Activated T-helper 17 cell treated with anti-CD3 and anti-CD28 coated beads, Interleukin-2, amount 50 U/mL, for 72 hours (primary cell): Measurements from ENCODE around the gene ATP5F1A. TPM values are rescaled to one million over a fixed set of nuclear protein-coding genes. Genes with fewer than 3 reads are reported as not detected.

Experiments used
- ATAC-seq: fragments of 150-1000 bp; cut with Tn5 transposase; replicated peaks from 2 replicates; pipeline ENCODE4 v1.10.0; 2021; ENCODE audit warnings: mild to moderate bottlenecking, moderate library complexity
- H3K27ac Mint-ChIP-seq: one replicate; pipeline ENCODE4 v1.8.0; 2022; ENCODE audit warnings: mixed read lengths
- H3K27me3 Mint-ChIP-seq: one replicate; pipeline ENCODE4 v1.8.0; 2022; ENCODE audit warnings: mixed read lengths
- H3K36me3 Mint-ChIP-seq: one replicate; pipeline ENCODE4 v1.8.0; 2022; ENCODE audit warnings: low read depth, mild to moderate bottlenecking, mixed read lengths
- H3K4me1 Mint-ChIP-seq: one replicate; pipeline ENCODE4 v1.8.0; 2022; ENCODE audit warnings: mixed read lengths
- H3K4me3 Mint-ChIP-seq: one replicate; pipeline ENCODE4 v1.8.0; 2022; ENCODE audit warnings: mild to moderate bottlenecking, mixed read lengths
- H3K9me3 Mint-ChIP-seq: one replicate; pipeline ENCODE4 v1.8.0; 2022; ENCODE audit warnings: mixed read lengths
- total RNA-seq, 2 donors: library from RNA; stranded (reverse); gene quantifications; one replicate each; pipeline ENCODE4 v1.2.3, GENCODE V29; 2022

ATP5F1A gene
- total RNA-seq, 2 donors from 2014 or later, result 278 to 511 TPM

DNA sequence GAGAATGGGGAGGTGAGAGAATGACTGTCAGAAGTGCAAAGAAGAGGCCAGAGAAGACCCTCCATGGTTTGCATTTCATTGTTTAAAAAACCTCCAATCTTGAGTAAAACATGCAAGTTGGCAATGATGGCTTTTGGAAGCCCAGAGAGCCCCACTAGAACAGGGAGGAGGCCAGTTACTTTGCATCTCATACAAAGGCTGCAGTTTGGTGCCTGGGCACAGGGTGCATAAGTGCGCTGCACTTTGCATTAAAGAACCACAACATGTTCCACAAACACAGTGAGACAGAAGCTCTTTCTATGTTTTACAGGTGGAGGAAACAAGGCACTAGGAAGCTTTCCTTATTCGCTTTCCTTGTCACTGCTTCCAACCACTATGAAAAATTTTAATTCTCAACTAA lies 51.4 kb downstream of the ATP5F1A start:
- no peak overlapping the region for H3K27ac Mint-ChIP-seq
- H3K4me1 Mint-ChIP-seq, result peaks cover 15% of the 10 kb centered on the region
- H3K9me3 Mint-ChIP-seq, result no peaks in the 10 kb centered on the region
- no peaks in the 10 kb centered on the region for H3K27me3 Mint-ChIP-seq
- H3K4me3 Mint-ChIP-seq, result no peak overlapping the region
- H3K36me3 Mint-ChIP-seq, result no peaks in the 10 kb centered on the region
- ATAC-seq, result no peak

DNA sequence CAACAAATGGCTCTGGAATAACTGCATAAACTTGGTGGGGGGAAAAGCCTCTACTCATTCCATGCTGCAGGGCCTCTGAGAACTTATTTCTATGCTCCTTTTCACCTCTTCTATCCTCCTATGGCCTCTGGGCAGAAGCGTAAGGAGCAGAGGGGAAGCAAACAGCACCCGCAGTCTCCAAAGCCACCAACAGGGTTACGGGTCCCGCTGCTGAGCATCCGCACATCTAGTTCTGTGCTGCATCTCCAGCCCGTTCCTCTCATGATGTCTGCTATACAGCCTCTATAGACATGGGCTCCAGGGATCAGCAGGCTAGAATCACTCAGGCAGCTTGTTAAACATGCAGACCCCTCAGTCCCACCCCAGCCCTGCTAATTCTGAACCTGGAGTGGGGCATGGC lies 52.0 kb downstream of the ATP5F1A start:
- no peaks in the 10 kb centered on the region for H3K9me3 Mint-ChIP-seq
- H3K27ac Mint-ChIP-seq, result no peak overlapping the region
- no peak overlapping the region for H3K4me3 Mint-ChIP-seq
- no peaks in the 10 kb centered on the region for H3K36me3 Mint-ChIP-seq
- H3K4me1 Mint-ChIP-seq, result peaks cover 13% of the 10 kb centered on the region
- H3K27me3 Mint-ChIP-seq, result no peaks in the 10 kb centered on the region
- no peak for ATAC-seq

DNA sequence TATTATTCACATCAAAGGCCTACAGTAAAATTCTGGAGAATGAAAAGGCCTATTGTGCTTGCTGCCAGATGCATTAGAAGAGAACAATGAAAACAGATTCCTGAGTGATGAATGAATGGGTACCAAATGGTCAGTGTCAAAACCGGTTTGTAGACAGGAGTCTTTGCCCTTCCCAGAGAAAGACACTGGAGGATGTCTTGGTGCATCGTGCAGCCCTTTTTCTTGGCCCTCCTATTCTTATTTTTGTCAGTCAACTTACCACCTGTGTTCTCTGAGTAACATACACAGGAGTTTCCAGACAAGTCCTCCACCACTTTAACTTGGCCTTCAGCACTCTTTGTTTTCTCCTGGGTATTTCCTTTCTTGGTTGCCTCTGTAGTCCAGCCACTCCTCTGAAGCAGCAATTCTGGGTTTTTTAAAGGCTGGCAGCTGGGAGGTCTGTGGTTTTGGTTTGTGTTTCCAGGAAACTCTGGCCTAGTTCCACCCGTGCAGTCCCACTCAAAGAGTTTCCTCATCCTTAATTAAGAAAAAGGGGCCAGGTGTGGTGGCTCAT lies 55.4 kb downstream of the ATP5F1A start:
- Mint-ChIP-seq H3K4me3 (peak overlapping the region; percentile 13), H3K36me3 (peaks cover 10% of the 10 kb centered on the region), H3K27me3 (no peaks in the 10 kb centered on the region), H3K27ac (peak overlapping the region; percentile 11), H3K4me1 (peaks cover 27% of the 10 kb centered on the region), H3K9me3 (peaks cover 4% of the 10 kb centered on the region)
- peak; percentile 60 for ATAC-seq

DNA sequence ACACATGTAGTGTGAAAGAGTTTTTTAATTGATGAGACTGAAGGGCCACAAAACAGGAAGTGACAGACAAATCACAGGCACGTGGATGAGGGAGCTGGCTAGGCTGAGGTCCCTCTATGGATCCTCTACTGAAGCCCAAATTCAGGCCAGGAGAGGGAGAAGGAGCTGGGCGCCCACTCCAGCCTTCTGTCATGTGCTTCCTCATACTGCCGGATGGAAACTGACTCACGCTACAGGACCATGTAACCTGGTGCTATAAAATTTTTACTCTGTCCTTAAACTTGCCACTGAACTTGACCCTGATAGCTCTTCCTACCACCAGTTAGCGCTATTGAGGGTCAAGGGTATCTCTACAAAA lies 57.4 kb downstream of the ATP5F1A start:
- peak overlapping the region; percentile 2 for H3K4me3 Mint-ChIP-seq
- H3K27ac Mint-ChIP-seq, result no peak overlapping the region
- no peak for ATAC-seq
- H3K9me3 Mint-ChIP-seq, result peaks cover 4% of the 10 kb centered on the region
- H3K27me3 Mint-ChIP-seq, result no peaks in the 10 kb centered on the region
- H3K4me1 Mint-ChIP-seq, result peaks cover 27% of the 10 kb centered on the region
- H3K36me3 Mint-ChIP-seq, result peaks cover 10% of the 10 kb centered on the region

DNA sequence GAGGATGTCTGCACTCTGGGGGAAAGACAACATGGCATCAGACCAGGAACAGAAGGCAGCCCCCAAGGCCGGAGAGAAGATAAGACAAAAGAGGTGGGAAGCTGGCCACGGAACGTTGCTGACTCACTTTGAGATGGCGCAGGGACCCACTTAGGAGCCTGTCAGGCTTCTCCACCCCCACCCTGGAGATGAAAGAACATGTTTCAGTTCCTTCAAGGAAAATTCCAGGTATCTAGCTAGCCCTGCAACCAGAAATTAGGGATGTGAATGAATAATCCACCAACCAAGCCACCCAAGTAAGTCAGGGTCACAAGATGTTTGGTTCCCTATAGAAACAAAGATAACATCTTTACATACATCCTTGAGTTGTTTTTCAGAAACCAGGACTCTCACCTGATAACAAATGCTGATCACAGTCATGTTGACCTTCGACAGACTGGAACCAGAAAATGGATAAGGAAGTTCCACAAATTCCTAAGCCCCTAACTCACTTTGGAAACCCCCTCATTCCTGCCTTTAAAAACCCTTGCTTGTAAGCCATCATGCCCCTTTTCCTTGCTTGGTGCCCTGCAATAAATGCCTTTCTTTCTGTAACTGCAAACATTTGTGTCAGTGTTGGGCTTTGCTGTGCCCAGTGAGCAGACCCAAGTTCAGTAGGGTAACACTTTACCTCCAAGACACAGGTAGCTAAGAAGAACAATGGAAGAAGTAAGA lies 57.9 kb downstream of the ATP5F1A start:
- H3K4me3 Mint-ChIP-seq, result peak overlapping the region; percentile 2
- H3K9me3 Mint-ChIP-seq, result peaks cover 4% of the 10 kb centered on the region
- no peak overlapping the region for H3K27ac Mint-ChIP-seq

DNA sequence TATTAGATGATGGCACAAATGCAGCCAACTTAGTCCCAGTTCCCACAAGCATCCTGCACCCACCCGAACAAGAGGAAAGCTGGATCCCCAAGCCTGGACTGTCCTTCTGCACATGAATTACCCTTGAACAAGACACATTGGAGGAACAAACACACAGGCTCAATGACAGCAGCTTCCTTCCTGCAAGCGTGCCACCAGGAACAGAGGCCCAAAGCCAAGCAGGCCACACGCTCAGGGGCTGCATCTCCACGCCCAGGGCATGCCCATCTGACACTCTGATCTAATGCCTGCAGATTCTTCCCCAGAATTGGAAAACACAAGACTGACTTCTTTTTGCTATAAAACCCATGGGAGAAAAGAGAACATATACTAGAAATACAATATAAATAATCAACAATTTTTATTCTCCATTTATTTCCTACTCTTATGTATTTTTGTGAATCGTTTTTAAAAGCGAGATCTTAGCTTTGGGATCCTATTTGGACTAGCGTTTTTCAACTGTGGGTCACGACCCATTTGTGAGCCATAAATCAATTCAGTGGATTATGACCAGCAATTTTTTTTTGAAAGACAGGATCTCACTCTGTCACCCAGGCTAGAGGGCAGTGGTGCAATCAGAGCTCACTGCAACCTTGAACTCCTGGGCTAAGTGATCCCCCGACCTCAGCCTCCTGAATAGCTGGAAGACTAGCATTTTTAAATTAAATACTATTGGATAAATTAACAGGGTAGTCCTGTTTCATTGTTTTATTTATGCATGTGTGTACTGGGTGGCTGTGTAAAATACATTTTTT lies 60.4 kb downstream of the ATP5F1A start:
- H3K4me3 Mint-ChIP-seq, result no peak overlapping the region
- H3K27me3 Mint-ChIP-seq, result no peaks in the 10 kb centered on the region
- peaks cover 25% of the 10 kb centered on the region for H3K4me1 Mint-ChIP-seq
- H3K9me3 Mint-ChIP-seq, result peaks cover 4% of the 10 kb centered on the region
- peaks cover 10% of the 10 kb centered on the region for H3K36me3 Mint-ChIP-seq
- H3K27ac Mint-ChIP-seq, result no peak overlapping the region
- ATAC-seq, result no peak

More for the DNA sequence above, 57.9 kb downstream of the ATP5F1A start:
- H3K4me1 Mint-ChIP-seq, result peaks cover 27% of the 10 kb centered on the region
- H3K36me3 Mint-ChIP-seq, result peaks cover 10% of the 10 kb centered on the region
- ATAC-seq, result no peak
- no peaks in the 10 kb centered on the region for H3K27me3 Mint-ChIP-seq

DNA sequence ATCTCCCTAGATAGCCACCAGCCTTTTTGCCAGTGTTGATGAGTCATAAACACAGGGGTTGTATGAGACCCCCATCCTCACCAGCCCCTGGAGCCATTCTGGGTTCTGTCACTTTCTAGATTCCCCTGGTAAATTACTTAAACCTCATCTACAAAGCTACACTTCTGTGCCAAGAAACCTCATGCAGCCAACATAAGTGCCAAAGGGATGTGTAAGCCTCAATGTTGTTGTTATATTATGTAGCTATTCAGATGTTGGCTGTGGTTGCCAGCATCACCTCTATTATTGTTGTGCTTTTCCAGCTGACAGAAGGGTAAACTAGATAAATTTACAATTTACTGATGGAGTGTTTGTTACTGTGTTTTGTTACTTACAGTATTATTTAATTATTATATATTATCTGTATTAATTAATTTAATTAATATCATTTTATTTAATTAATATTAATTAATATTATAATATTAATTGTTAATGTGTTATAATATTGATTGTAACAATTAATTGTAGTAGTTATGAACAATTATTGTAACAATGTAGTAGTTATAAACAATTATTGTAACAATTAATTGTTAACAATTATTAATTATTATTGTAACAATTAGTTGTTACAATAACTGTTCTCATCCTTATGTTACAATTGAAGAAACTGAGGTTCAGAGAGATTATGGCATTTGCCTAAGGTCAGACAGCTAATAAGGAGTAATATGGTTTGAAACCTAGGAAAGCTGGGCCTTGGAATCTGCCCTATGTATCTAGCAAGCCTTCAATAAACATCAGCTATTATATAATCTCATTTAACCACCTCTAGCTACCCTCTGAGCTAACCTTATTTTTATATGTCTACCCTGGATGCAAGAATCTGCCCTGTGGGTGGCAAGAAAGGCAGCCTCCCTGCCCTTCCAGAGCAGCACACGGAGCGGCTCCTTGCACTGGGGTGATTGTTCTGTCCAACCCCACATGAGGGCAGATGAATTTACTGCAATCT lies 62.1 kb downstream of the ATP5F1A start:
- Mint-ChIP-seq H3K4me3 (no peak overlapping the region), H3K27ac (no peak overlapping the region), H3K9me3 (peaks cover 4% of the 10 kb centered on the region), H3K4me1 (peaks cover 13% of the 10 kb centered on the region), H3K36me3 (peaks cover 10% of the 10 kb centered on the region), H3K27me3 (no peaks in the 10 kb centered on the region)
- ATAC-seq, result no peak

DNA sequence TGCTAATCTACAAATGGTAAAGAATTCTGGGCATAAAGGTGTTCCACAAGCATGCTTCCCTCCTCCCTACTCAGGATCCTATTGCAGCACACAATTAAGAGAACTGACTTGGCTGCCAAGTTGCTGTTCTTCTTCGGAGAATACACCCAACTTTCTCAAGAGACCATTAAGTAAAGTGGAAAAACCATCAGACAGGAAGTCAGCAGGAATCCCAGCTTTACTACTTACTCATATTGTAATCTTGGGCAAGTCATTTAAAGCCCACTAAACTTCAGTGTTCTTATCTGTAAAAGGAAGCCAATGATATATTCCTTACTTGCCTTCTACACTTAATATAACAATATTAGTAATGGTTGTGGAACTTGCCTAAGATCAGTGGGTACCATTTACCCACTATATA lies 63.9 kb downstream of the ATP5F1A start:
- Mint-ChIP-seq H3K27me3 (no peaks in the 10 kb centered on the region), H3K27ac (no peak overlapping the region), H3K4me1 (peaks cover under 1% of the 10 kb centered on the region), H3K4me3 (no peak overlapping the region), H3K36me3 (peaks cover 4% of the 10 kb centered on the region), H3K9me3 (no peaks in the 10 kb centered on the region)
- peak; percentile 32 for ATAC-seq

DNA sequence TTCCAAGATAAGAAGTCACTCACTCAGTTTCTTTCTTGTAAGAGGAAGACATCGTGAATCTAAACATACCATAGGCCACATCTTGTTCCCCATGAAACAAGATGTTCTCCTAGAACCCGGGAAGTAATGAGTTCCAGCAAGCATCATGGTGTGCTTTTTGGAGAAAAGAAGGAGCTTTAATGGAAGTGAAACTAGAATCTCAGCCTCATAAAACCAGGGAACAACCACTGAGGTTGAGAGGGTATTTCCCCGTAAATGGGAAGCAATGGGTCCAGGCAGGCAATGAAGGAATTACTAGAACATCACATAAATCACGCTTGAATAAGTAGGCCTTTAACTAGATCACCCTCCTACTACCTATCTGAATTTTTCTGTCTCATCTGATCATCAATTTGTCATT lies 66.4 kb downstream of the ATP5F1A start:
- ATAC-seq, result no peak
- Mint-ChIP-seq H3K27me3 (peaks cover 3% of the 10 kb centered on the region), H3K4me1 (peaks cover 8% of the 10 kb centered on the region), H3K4me3 (no peak overlapping the region), H3K36me3 (peaks cover 6% of the 10 kb centered on the region), H3K27ac (no peak overlapping the region), H3K9me3 (no peaks in the 10 kb centered on the region)

Other genes starting within 250 kb of the ATP5F1A start
- gene EPG5, start 131.0 kb downstream of the ATP5F1A start, total RNA-seq, result 10 to 100 TPM; 22.9 to 24.0 TPM
- 1 to 10 TPM; 4.3 to 8.1 TPM for gene PSTPIP2, start 26.0 kb downstream of the ATP5F1A start, total RNA-seq
- gene HAUS1, start 6.1 kb upstream of the ATP5F1A start, total RNA-seq, result 10 to 100 TPM; 34.3 to 54.5 TPM